ENCODE data around the gene CRACDL. TPM values are rescaled to one million over a fixed set of nuclear protein-coding genes. Genes with fewer than 3 reads are reported as not detected.

The CRACDL gene
- total and polyA plus RNA-seq, 2 of the 13 experiments (the other 11 are each of a cell fraction or from before 2014, with no cell fraction given), result 0.15 to 0.26 TPM

- Histone ChIP-seq H3K4me3 (replicated peaks in 1 of 3; ENCODE audit: insufficient read depth in 1 of 3, low read depth in 2 of 3, low read length in 3 of 3) (no peak overlapping the region), H3K27ac (ENCODE audit: extremely low read length, insufficient read depth, low read length) (no peak overlapping the region), H4K20me1 (ENCODE audit: insufficient read depth, low read length) (no peaks in the 10 kb centered on the region), H3K9ac (ENCODE audit: insufficient read depth, low read depth, low read length) (no peak overlapping the region), H3K4me2 (ENCODE audit: low read depth, low read length) (no peak overlapping the region), H2AFZ (ENCODE audit: low read length) (no peak overlapping the region), H3K79me2 (ENCODE audit: insufficient read depth, low read length) (no peaks in the 10 kb centered on the region), H3K27me3 (ENCODE audit: control insufficient read depth in 1 of 2, insufficient read depth in 2 of 2, low read length in 2 of 2) (no peaks in the 10 kb centered on the region; a peak in 1 of 5 replicates), H3K36me3 (replicated peaks in 1 of 2; ENCODE audit: control insufficient read depth in 1 of 2, insufficient read depth in 2 of 2, low read length in 2 of 2) (no peaks in the 10 kb centered on the region), H3K9me3 (ENCODE audit: low read length) (no peaks in the 10 kb centered on the region), H3K4me1 (ENCODE audit: insufficient read depth, low read length) (peaks cover 24% of the 10 kb centered on the region)
- ChIA-PET CTCF (ENCODE audit: low intra/inter-chr PET ratio, low total read pairs) (no interaction called here), POLR2A (interaction anchor here (1.5 kb wide), 1 partner anchor 22 kb away, joined by 5 read pairs; no protein-coding TSS in a partner anchor)
- FAIRE-seq (no peak), ATAC-seq (no peak), DNase-seq (ENCODE audit: low spot score) (no peak)
- intact Hi-C loops (cut with micrococcal nuclease; ENCODE audit: unreplicated experiment), result no loop called here
- 96% methylated on average over 106 of the region's 117 CpGs for WGBS (ENCODE audit: low lambda C conversion rate)
- no TSS peak for BruUV-seq (replicated peaks)
- TF ChIP-seq BRCA1 (CRISPR knock-in tag; IDR thresholded peaks at IDR 0.05) (no peak), ZBTB21 (CRISPR knock-in tag; IDR thresholded peaks at IDR 0.05) (no peak), ZFP90 (CRISPR knock-in tag; IDR thresholded peaks at IDR 0.05; ENCODE audit: borderline replicate concordance) (no peak), ZNF792 (CRISPR knock-in tag; IDR thresholded peaks at IDR 0.05) (no peak), JUNB (CRISPR knock-in tag; IDR thresholded peaks at IDR 0.05; ENCODE audit: borderline replicate concordance) (no peak), ZNF121 (CRISPR knock-in tag; IDR thresholded peaks at IDR 0.05) (no peak), NFIC (IDR thresholded peaks at IDR 0.05; ENCODE audit: low read length) (no peak)
- in situ Hi-C loops (cut with HindIII; ENCODE audit: extremely low pct_ligation_motif_present, low pct_unique_long_range_greater_than_20kb), result no loop called here
These were observed 113.5 kb downstream of the CRACDL start for GRCh38 chr2:98822301-98823164.

- intact Hi-C loops (cut with micrococcal nuclease; ENCODE audit: unreplicated experiment) (no loop called here), in situ Hi-C loops (cut with HindIII; ENCODE audit: extremely low pct_ligation_motif_present, low pct_unique_long_range_greater_than_20kb) (no loop called here)
- H3K9ac ChIP-seq (ENCODE audit: insufficient read depth, low read depth, low read length), result no peak overlapping the region
- no TSS peak for BruUV-seq (replicated peaks)
- H3K4me2 ChIP-seq (ENCODE audit: low read depth, low read length), result no peak overlapping the region
- H3K9me3 ChIP-seq (ENCODE audit: low read length), result no peaks in the 10 kb centered on the region
- 96% methylated on average over 38 of the region's 38 CpGs for WGBS (ENCODE audit: low lambda C conversion rate)
- H3K4me3 ChIP-seq (replicated peaks in 1 of 3; ENCODE audit: insufficient read depth in 1 of 3, low read depth in 2 of 3, low read length in 3 of 3), result no peak overlapping the region
- 0 out of 2 replicates have a peak, but pooled peaks have one; percentile 12 for TF ChIP-seq ZNF687 (CRISPR knock-in tag; IDR thresholded peaks at IDR 0.05)
- 0 out of 2 replicates have a peak, but pooled peaks have one; percentile 3 for TF ChIP-seq GABPA (IDR thresholded peaks at IDR 0.05; ENCODE audit: low read depth, low read length)
- TF ChIP-seq GABPA (CRISPR knock-in tag; IDR thresholded peaks at IDR 0.05; ENCODE audit: low read depth), result no peak
- TF ChIP-seq ZNF512B (CRISPR knock-in tag; IDR thresholded peaks at IDR 0.05; ENCODE audit: borderline replicate concordance), result no peak
- H3K36me3 ChIP-seq (replicated peaks in 1 of 2; ENCODE audit: control insufficient read depth in 1 of 2, insufficient read depth in 2 of 2, low read length in 2 of 2), result no peaks in the 10 kb centered on the region
- DNase-seq (ENCODE audit: low spot score), result no peak
- peaks cover 22% of the 10 kb centered on the region for H3K4me1 ChIP-seq (ENCODE audit: insufficient read depth, low read length)
- H3K27me3 ChIP-seq (ENCODE audit: control insufficient read depth in 1 of 2, insufficient read depth in 2 of 2, low read length in 2 of 2), result no peaks in the 10 kb centered on the region
- no peaks in the 10 kb centered on the region for H4K20me1 ChIP-seq (ENCODE audit: insufficient read depth, low read length)
- POLR2A ChIA-PET, result interaction anchor here (1.5 kb wide), 1 partner anchor 21 kb away, joined by 5 read pairs; no protein-coding TSS in a partner anchor
- no peak for FAIRE-seq
- H3K27ac ChIP-seq (ENCODE audit: extremely low read length, insufficient read depth, low read length), result no peak overlapping the region
- H2AFZ ChIP-seq (ENCODE audit: low read length), result no peak overlapping the region
- ATAC-seq, result no peak
- CTCF ChIA-PET (ENCODE audit: low intra/inter-chr PET ratio, low total read pairs), result no interaction called here
- H3K79me2 ChIP-seq (ENCODE audit: insufficient read depth, low read length), result no peaks in the 10 kb centered on the region
These were observed 114.3 kb downstream of the CRACDL start for GRCh38 chr2:98821629-98822135.
